GM12875 (cell line): Measurements from ENCODE around the gene STAT6.

Experiments used
- H3K4me3 ChIP-seq: one replicate; pipeline ENCODE4 v1.5.1; 2011; ENCODE audit warnings: low read depth, low read length, control low read depth
- CTCF ChIP-seq: IDR thresholded peaks from 2 replicates; pipeline ENCODE4 v1.5.1; 2011; ENCODE audit warnings: low read depth, mild to moderate bottlenecking, control low read depth, inconsistent platforms, low read length, moderate library complexity, borderline replicate concordance; ENCODE audit not compliant: insufficient read depth

Gene STAT6

GRCh38 chr12:57129889-57130288 is 18.7 kb upstream of the STAT6 start:
- TF ChIP-seq CTCF = no peak
- H3K4me3 ChIP-seq = no peak overlapping the region

- no peak for TF ChIP-seq CTCF
- H3K4me3 ChIP-seq = no peak overlapping the region
These were observed 18.2 kb upstream of the STAT6 start for GRCh38 chr12:57129321-57129842.

GRCh38 chr12:57128519-57129247 is 17.5 kb upstream of the STAT6 start:
- no peak overlapping the region for H3K4me3 ChIP-seq
- TF ChIP-seq CTCF = no peak

GRCh38 chr12:57127726-57128518 is 16.8 kb upstream of the STAT6 start, which contains the start of gene LRP1:
Gene LRP1 (plus strand): TSS chr12:57128483. CDS start chr12:57128965, 482 bp downstream.
- no peak for TF ChIP-seq CTCF

GRCh38 chr12:57127101-57127725 is 16.1 kb upstream of the STAT6 start:
- 0 out of 2 replicates have a peak, but pooled peaks have one; percentile 15 for TF ChIP-seq CTCF
- H3K4me3 ChIP-seq = no peak overlapping the region

More at GRCh38 chr12:57127726-57128518, 16.8 kb upstream of the STAT6 start, which contains the start of gene LRP1:
- H3K4me3 ChIP-seq = peak within 1 kb of the TSS; percentile 36

- no peak overlapping the region for H3K4me3 ChIP-seq
These were observed 15.4 kb upstream of the STAT6 start for GRCh38 chr12:57126561-57126960.

More at GRCh38 chr12:57126561-57126960, 15.4 kb upstream of the STAT6 start:
- TF ChIP-seq CTCF = no peak
